Left lung (tissue), 14 donors: Measurements from ENCODE around the gene ALDH3A1. TPM values are rescaled to one million over a fixed set of nuclear protein-coding genes. Genes with fewer than 3 reads are reported as not detected.
A peak's percentile ranks its signal among the peaks of the same experiment; 100 is the strongest.

Experiments used
- ATAC-seq: fragments of 200-7000 bp; cut with Tn5 transposase; one replicate; pipeline ENCODE4 v1.9.1; 2020; ENCODE audit warnings: moderate library complexity
- DNase-seq, 4 donors: peaks; one replicate each; pipeline ENCODE4 v3.0.0-alpha.2; 2013 to 2020
- H3K27ac ChIP-seq, 2 donors: fragments of 200-600 bp; sonication (generic) in 1 of 2; one replicate each; pipeline versions ENCODE4 v1.5.0 to v1.8.0; 2020 to 2021
- H3K27me3 ChIP-seq, 2 donors: fragments of 200-600 bp; sonication (generic) in 1 of 2; one replicate each; pipeline versions ENCODE4 v1.5.0 to v1.8.0; 2020 to 2021
- H3K36me3 ChIP-seq, 2 donors: fragments of 200-600 bp; sonication (generic) in 1 of 2; one replicate each; pipeline versions ENCODE4 v1.5.0 to v1.8.0; 2020 to 2021
- H3K4me1 ChIP-seq, 2 donors: fragments of 200-600 bp; one replicate each; pipeline ENCODE4 v1.8.0; 2021
- H3K4me3 ChIP-seq, 2 donors: fragments of 200-600 bp; sonication (generic) in 1 of 2; one replicate each; pipeline versions ENCODE4 v1.5.0 to v1.8.0; 2020 to 2021; ENCODE audit warnings: mild to moderate bottlenecking in 1 of 2
- H3K9me3 ChIP-seq, 2 donors: fragments of 200-600 bp; sonication (generic) in 1 of 2; one replicate each; pipeline versions ENCODE4 v1.5.0 to v1.8.0; 2020 to 2021
- intact Hi-C, 2 donors: fragments of 100-400 bp; cut with DNase I; formaldehyde crosslinking; loops; one replicate each; pipeline versions ENCODE4 v1.11.2 to v1.14.2; 2022
- long read RNA-seq, 12 donors: library from polyadenylated mRNA in 2 of 12; unstranded in 2 of 12; transcript quantifications; one replicate each; pipeline ENCODE4 v2.0.0 and lab custom pipeline, GENCODE V29; 2019 to 2026
- polyA plus RNA-seq, 6 donors: library from polyadenylated mRNA; unstranded; fragments of 120-200 nt; gene quantifications; one replicate each; pipeline ENCODE4 v1.2.1, GENCODE V29; 2013; ENCODE audit not compliant: insufficient read length in 6 of 6
- total RNA-seq, 2 donors: library from RNA; stranded (reverse); fragmentation: NEBNext Ultra II Directional; extraction: Animal tissue kit (Norgen Biotek cat#: 25700); gene quantifications; one replicate each; pipeline ENCODE4 v1.2.1, GENCODE V29; 2021
- TF ChIP-seq, protein P1 (sequence below), 2 donors: fragments of 200-600 bp; sonication (generic) in 1 of 2; IDR thresholded peaks; one replicate each; pipeline versions ENCODE4 v1.5.0 to v1.8.0; 2021; ENCODE audit warnings: antibody characterized with exemption in 2 of 2
- donor health status: DM: no; HTN: yes; CAD: no.
- donor health status: DM: no; HTN: no; CAD: no.

The ALDH3A1 gene
- total RNA-seq (1 to 10 TPM; 1.2 to 4.7 TPM), polyA plus RNA-seq (under 1 TPM; 0.41 to 0.76 (median 0.65) TPM)
- long read RNA-seq, donor 1 = 0 reads
- long read RNA-seq, donor 2 = 0 reads
- long read RNA-seq, donor 3 = 0 reads
- long read RNA-seq, donor 4, partial matches to known transcripts = 0 of 1 reads
- long read RNA-seq, donor 4, other reads (novel, unspliced or antisense) = 0 of 1 reads
- long read RNA-seq, donor 5 = 0 reads
- long read RNA-seq, donor 6 = 0 reads
- long read RNA-seq, donor 7 = 0 reads
- long read RNA-seq, donor 8 = 0 reads
- long read RNA-seq, donor 9 = 0 reads
- long read RNA-seq, donor 10, transcript ALDH3A1-201 (11 exons, 1,779 nt) = major isoform, 9 of 11 reads
- long read RNA-seq, donor 10, partial matches to known transcripts = 2 of 11 reads
- long read RNA-seq, donor 10, other reads (novel, unspliced or antisense) = 0 of 11 reads
- long read RNA-seq, donor 11 = 0 reads
- long read RNA-seq, donor 12 = 0 reads

- Histone ChIP-seq H3K27me3 (no peaks in the 10 kb centered on the region), H3K36me3 (no peaks in the 10 kb centered on the region), H3K4me1 (peaks cover 0 to 26% of the 10 kb centered on the region in 2 donors), H3K4me3 (no peak within 1 kb of the TSS), H3K27ac (peak within 1 kb of the TSS in 1 of 2 donors; percentile 2), H3K9me3 (no peaks in the 10 kb centered on the region)
- TF ChIP-seq, protein P1, sequence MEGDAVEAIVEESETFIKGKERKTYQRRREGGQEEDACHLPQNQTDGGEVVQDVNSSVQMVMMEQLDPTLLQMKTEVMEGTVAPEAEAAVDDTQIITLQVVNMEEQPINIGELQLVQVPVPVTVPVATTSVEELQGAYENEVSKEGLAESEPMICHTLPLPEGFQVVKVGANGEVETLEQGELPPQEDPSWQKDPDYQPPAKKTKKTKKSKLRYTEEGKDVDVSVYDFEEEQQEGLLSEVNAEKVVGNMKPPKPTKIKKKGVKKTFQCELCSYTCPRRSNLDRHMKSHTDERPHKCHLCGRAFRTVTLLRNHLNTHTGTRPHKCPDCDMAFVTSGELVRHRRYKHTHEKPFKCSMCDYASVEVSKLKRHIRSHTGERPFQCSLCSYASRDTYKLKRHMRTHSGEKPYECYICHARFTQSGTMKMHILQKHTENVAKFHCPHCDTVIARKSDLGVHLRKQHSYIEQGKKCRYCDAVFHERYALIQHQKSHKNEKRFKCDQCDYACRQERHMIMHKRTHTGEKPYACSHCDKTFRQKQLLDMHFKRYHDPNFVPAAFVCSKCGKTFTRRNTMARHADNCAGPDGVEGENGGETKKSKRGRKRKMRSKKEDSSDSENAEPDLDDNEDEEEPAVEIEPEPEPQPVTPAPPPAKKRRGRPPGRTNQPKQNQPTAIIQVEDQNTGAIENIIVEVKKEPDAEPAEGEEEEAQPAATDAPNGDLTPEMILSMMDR (IDR thresholded peaks at IDR 0.05) = no peak
- intact Hi-C loops = no loop called here
- ATAC-seq = peak; percentile 9
- DNase-seq = peak in 1 of 4 donors; percentile 71
Observed at GRCh38 chr17:19747829-19748806, at the start of gene ALDH3A1. Gene ALDH3A1 (minus strand): TSS chr17:19748298. CDS start chr17:19745129, 3,169 bp downstream.

- TF ChIP-seq, protein P1 (IDR thresholded peaks at IDR 0.05) = no peak
- Histone ChIP-seq H3K4me1 (no peaks in the 10 kb centered on the region), H3K9me3 (peaks cover 0 to 13% of the 10 kb centered on the region in 2 donors), H3K27me3 (no peaks in the 10 kb centered on the region), H3K4me3 (no peak overlapping the region), H3K27ac (no peak overlapping the region), H3K36me3 (peaks cover 0 to 97% of the 10 kb centered on the region in 2 donors)
- intact Hi-C loops = no loop called here
- no peak for DNase-seq
- no peak for ATAC-seq
Observed at GRCh38 chr17:19796457-19796856, 48.4 kb upstream of the ALDH3A1 start.

DNA sequence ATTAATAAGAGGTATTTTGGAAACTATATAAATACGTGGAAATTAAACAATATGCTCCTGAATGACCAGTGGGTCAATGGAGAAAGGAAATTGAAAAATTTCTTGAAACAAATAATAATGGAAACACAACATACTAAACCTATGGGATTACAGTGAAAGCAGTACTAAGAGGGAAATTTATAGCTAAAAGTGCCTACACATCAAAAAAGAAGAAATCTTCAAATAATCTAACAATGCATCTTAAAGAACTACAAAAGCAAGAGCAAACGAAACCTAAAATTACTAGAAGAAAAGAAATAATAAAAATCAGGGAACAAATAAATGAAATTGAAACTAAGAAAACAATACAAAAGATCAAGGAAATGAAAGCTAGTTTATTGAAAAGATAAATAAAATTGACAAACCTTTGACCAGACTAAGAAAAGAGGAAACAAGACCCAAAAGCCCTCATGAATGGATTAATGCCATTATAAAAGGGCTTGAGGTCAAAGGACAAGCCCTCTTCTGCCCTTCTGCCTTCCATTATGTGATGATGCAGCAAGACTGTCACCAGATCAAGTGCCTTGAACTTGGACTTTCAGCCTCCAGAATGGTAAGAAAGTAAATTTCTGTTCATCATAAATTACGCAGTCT is 43.9 kb upstream of the ALDH3A1 start:
- Histone ChIP-seq H3K9me3 (peaks cover 0 to 10% of the 10 kb centered on the region in 2 donors), H3K36me3 (peaks cover 0 to 89% of the 10 kb centered on the region in 2 donors), H3K27ac (no peak overlapping the region), H3K4me3 (no peak overlapping the region), H3K4me1 (no peaks in the 10 kb centered on the region), H3K27me3 (no peaks in the 10 kb centered on the region)
- intact Hi-C loops = no loop called here
- ATAC-seq = no peak
- DNase-seq = no peak
- TF ChIP-seq, protein P1 (IDR thresholded peaks at IDR 0.05) = no peak

DNA sequence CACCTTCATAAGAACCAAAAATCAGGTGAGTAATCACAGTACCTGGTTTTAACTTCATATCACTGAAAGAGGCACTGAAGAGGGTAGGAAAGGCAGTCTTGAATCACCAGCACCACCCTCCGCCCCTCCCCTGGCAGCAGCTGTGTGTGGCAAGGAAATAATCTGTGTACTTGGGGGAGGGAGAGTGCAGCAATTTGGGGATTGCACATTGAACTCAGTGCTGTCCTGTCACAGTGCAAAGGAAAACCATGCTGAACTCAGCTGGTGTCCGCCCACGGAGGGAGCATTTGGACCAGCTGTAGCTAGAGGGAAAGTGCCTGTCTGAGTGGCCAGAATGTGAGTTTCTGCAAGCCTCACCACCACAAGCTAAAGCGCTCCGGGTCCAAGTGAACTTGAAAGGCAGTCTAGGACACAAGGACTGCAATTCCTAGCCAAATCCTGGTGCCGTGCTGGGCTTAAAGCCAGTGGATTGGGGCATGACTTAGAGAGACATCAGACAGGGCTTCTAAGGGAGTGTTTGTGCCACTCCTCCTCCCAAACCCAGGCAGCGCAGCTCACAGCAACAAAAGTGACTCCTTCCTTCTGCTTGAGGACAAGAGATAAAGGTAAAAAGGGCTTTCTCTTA is 39.7 kb upstream of the ALDH3A1 start:
- intact Hi-C loops = no loop called here
- no peak overlapping the region for H3K27ac ChIP-seq

More for the DNA sequence above, 39.7 kb upstream of the ALDH3A1 start:
- Histone ChIP-seq H3K9me3 (no peaks in the 10 kb centered on the region), H3K4me3 (no peak overlapping the region), H3K4me1 (no peaks in the 10 kb centered on the region), H3K36me3 (peaks cover 0 to 54% of the 10 kb centered on the region in 2 donors), H3K27me3 (no peaks in the 10 kb centered on the region)
- TF ChIP-seq, protein P1 (IDR thresholded peaks at IDR 0.05) = no peak
- DNase-seq = no peak
- no peak for ATAC-seq
